ENCODE results near the gene ITGA2B. TPM values are rescaled to one million over a fixed set of nuclear protein-coding genes. Genes with fewer than 3 reads are reported as not detected.
A peak's percentile ranks its signal among the peaks of the same experiment; 100 is the strongest.

ITGA2B gene
- total and polyA plus RNA-seq, 2 of the 8 experiments (the other 6 are each of a cell fraction or from before 2014, with no cell fraction given), result 6.9 to 12.3 TPM

DNA sequence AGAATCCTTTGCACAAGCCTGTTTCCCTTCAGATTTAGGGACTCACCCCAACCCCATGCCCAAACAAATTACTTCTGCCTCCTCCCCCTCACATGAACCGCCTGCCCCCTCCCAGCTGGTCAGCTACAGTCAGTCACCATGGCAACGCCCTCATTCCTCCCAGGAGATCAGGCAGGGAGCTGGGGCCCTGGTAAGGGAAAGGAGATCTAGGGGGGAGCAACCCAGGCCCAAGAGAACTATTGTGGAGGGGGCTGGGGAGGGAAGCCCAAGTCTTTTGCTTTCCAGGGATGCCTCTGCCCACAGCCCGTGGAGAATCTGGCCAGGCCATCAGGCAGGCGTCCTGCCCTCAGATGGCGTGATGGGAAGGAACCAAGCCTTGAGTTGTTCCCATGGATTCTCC is 28.6 kb downstream of the ITGA2B start:
- Histone ChIP-seq H3K9me3 (ENCODE audit: insufficient read depth in 2 of 2, low read depth in 1 of 2, low read length in 1 of 2) (no peaks in the 10 kb centered on the region), H3K36me3 (ENCODE audit: control insufficient read depth in 2 of 4, insufficient read depth in 4 of 4, low read length in 3 of 4) (peaks cover 0 to 6% (median 1%) of the 10 kb centered on the region in 4 experiments; a peak in 1 of 8 replicates), H4K5ac (ENCODE audit: insufficient read length, low read depth, low read length) (no peak overlapping the region), H2BK120ac (replicated peaks; ENCODE audit: low read depth, low read length) (no peak overlapping the region), H2BK5ac (ENCODE audit: low read depth, low read length) (peak overlapping the region; percentile 38; the same call in 1 of the 2 replicates), H4K20me1 (replicated peaks in 1 of 2; ENCODE audit: control insufficient read depth in 1 of 2, insufficient read depth in 2 of 2, low read length in 2 of 2) (peaks cover 3 to 23% of the 10 kb centered on the region in 2 experiments), H3K27ac (ENCODE audit: low read depth, low read length) (no peak overlapping the region), H3K23me2 (ENCODE audit: low read depth, low read length) (peaks cover 2% of the 10 kb centered on the region; the same call in 1 of the 2 replicates), H3K9ac (replicated peaks in 1 of 4; ENCODE audit: extremely low read depth in 1 of 4, low read depth in 3 of 4, low read length in 3 of 4) (no peak overlapping the region), H3K56ac (replicated peaks; ENCODE audit: insufficient read length, low read depth, low read length) (no peak overlapping the region), H3K4me2 (ENCODE audit: insufficient read depth in 1 of 2, low read depth in 2 of 2, low read length in 2 of 2) (peak overlapping the region; percentile 52 to 60), H2BK15ac (ENCODE audit: low read length) (peak overlapping the region; percentile 18; the same call in 1 of the 2 replicates), H4K8ac (ENCODE audit: extremely low read depth, insufficient read depth, low read length) (no peak overlapping the region), H3K4ac (replicated peaks; ENCODE audit: insufficient read length, low read depth, low read length) (no peak overlapping the region), H3K27me3 (replicated peaks in 1 of 4; ENCODE audit: control insufficient read depth in 3 of 4, extremely low read depth in 1 of 4, insufficient read depth in 3 of 4, low read length in 3 of 4) (no peaks in the 10 kb centered on the region), H3K79me1 (ENCODE audit: low read depth, low read length) (peaks cover 12% of the 10 kb centered on the region), H2AFZ (ENCODE audit: low read length) (no peak overlapping the region), H3K23ac (ENCODE audit: insufficient read length) (no peak overlapping the region), H3K18ac (ENCODE audit: extremely low read depth, low read length) (no peak overlapping the region; the same call in 1 of the 2 replicates), H3K14ac (ENCODE audit: insufficient read length) (no peak overlapping the region), H2BK20ac (ENCODE audit: low read length) (no peak overlapping the region), H3K79me2 (ENCODE audit: control insufficient read depth in 1 of 2, insufficient read depth in 2 of 2, low read length in 2 of 2) (peaks cover 0 to 7% of the 10 kb centered on the region in 2 experiments; a peak in 1 of 4 replicates), H3K4me3 (ENCODE audit: extremely low read depth in 1 of 4, insufficient read depth in 2 of 4, low read depth in 3 of 4, low read length in 4 of 4) (peak overlapping the region in 2 of 4 experiments; percentile 3 to 36; a peak in 4 of 8 replicates), H3K4me1 (replicated peaks in 1 of 4; ENCODE audit: control insufficient read depth in 3 of 4, insufficient read depth in 4 of 4, low read length in 3 of 4) (peaks cover 9 to 23% (median 18%) of the 10 kb centered on the region in 4 experiments), H2AK5ac (ENCODE audit: low read depth, low read length) (no peak overlapping the region), H4K91ac (replicated peaks; ENCODE audit: insufficient read length, low read length) (no peak overlapping the region), H2BK12ac (ENCODE audit: low read depth, low read length) (no peak overlapping the region; the same call in 1 of the 2 replicates)
- 0 out of 4 replicates have a peak, but pooled peaks of 1 of the 2 experiments have one; percentile 26 for TF ChIP-seq SIN3A (conservative IDR thresholded peaks at IDR 0.05 in 1 of 2, IDR thresholded peaks at IDR 0.05 in 1 of 2; ENCODE audit: low read depth in 1 of 2, low read length in 2 of 2)
- TF ChIP-seq BRCA1 (IDR thresholded peaks at IDR 0.05; ENCODE audit: low read depth, low read length), result no peak
- no peak for DNase-seq (ENCODE audit: low read depth in 1 of 2, low spot score in 2 of 2)
- ChIA-PET CTCF (ENCODE audit: partially characterized antibody) (interaction anchor here (1.0 to 10.1 kb wide), 7 partner anchors 10 to 329 kb away, joined by 3 to 177 read pairs (median 4); no protein-coding TSS in a partner anchor), POLR2A (ENCODE audit: partially characterized antibody) (interaction anchor here (0.9 to 3.8 kb wide), 11 partner anchors 10 to 170 kb away, joined by 3 to 13 read pairs (median 4); partner anchors contain the start of genes GPATCH8 and RUNDC3A)
- WGBS, 2 experiments (ENCODE audit: extremely low coverage in 1 of 2, insufficient coverage in 1 of 2, insufficient read length in 1 of 2, insufficient replicate concordance in 2 of 2, low coverage in 1 of 2, low lambda C conversion rate in 2 of 2, missing lambda C conversion rate in 1 of 2), result 53% methylated on average over 5 of the region's 5 CpGs; no CpG with 5 or more reads in 1 of the 2 experiments
- no peak for FAIRE-seq
